Epithelial cell of proximal tubule (primary cell): Measurements from ENCODE around the gene PRPH2. TPM values are rescaled to one million over a fixed set of nuclear protein-coding genes. Genes with fewer than 3 reads are reported as not detected.

Experiments used
- DNase-seq: peaks from one replicate; pipeline ENCODE4 v3.0.0-alpha.2; 2011; ENCODE audit warnings: low read depth
- H3K4me3 ChIP-seq: 2 replicates; pipeline ENCODE4 v1.5.1; 2011; ENCODE audit warnings: low read depth, mild to moderate bottlenecking, low read length
- total RNA-seq: library from RNA; depleted of rRNA; stranded (reverse); fragments of >200 nt; gene quantifications from 2 replicates; pipeline ENCODE4 v1.2.3, GENCODE V29; 2015
- TF ChIP-seq, protein P1 (sequence below): conservative IDR thresholded peaks from 2 replicates; pipeline ENCODE4 v1.5.1; 2012; ENCODE audit warnings: low read depth, mild to moderate bottlenecking, low read length

PRPH2 gene
- total RNA-seq, 1 donor from 2014 or later: 1.6 TPM

DNA sequence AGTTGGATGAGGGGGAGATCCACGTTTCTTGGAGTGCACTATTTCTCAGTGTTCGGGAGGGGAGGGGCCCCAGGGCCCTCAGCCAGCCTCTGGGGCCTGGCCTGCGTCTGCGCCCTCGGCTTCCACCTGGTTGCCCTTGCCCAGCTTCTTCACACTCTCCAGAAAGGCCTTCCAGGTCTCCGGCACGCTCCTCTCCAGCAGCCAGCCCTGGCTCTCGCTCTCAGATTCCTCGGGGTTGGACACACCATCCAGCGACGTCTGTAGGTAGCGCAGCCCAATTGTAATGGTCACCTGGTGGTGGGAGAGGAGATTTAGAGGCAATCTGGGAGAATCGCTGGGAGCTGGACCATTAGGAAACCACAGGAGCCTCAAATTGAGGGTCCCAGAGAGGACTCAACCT is 24.2 kb downstream of the PRPH2 start:
- no peak overlapping the region for H3K4me3 ChIP-seq
- TF ChIP-seq, protein P1, sequence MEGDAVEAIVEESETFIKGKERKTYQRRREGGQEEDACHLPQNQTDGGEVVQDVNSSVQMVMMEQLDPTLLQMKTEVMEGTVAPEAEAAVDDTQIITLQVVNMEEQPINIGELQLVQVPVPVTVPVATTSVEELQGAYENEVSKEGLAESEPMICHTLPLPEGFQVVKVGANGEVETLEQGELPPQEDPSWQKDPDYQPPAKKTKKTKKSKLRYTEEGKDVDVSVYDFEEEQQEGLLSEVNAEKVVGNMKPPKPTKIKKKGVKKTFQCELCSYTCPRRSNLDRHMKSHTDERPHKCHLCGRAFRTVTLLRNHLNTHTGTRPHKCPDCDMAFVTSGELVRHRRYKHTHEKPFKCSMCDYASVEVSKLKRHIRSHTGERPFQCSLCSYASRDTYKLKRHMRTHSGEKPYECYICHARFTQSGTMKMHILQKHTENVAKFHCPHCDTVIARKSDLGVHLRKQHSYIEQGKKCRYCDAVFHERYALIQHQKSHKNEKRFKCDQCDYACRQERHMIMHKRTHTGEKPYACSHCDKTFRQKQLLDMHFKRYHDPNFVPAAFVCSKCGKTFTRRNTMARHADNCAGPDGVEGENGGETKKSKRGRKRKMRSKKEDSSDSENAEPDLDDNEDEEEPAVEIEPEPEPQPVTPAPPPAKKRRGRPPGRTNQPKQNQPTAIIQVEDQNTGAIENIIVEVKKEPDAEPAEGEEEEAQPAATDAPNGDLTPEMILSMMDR: no peak
- DNase-seq: no peak

DNA sequence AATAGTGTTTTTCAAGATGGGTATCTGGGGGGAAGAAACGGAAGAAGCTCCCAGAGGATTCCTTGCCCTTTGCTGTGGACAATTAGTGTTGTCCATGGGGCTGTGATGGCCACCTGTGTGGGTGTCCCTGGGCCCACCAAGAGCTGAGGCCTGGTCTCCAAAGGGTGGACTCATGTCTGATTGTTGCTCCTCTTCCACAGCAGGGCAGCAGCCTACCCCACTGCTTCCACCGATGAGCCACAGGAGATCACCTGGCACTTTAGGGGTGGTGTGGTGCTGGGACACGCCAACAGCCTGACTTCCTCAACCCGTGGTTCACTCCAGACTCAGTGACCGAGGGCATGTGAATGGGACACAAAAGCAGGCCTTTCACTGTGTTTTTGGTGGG is 25.1 kb downstream of the PRPH2 start:
- H3K4me3 ChIP-seq: no peak overlapping the region
- DNase-seq: no peak
- TF ChIP-seq, protein P1: no peak

DNA sequence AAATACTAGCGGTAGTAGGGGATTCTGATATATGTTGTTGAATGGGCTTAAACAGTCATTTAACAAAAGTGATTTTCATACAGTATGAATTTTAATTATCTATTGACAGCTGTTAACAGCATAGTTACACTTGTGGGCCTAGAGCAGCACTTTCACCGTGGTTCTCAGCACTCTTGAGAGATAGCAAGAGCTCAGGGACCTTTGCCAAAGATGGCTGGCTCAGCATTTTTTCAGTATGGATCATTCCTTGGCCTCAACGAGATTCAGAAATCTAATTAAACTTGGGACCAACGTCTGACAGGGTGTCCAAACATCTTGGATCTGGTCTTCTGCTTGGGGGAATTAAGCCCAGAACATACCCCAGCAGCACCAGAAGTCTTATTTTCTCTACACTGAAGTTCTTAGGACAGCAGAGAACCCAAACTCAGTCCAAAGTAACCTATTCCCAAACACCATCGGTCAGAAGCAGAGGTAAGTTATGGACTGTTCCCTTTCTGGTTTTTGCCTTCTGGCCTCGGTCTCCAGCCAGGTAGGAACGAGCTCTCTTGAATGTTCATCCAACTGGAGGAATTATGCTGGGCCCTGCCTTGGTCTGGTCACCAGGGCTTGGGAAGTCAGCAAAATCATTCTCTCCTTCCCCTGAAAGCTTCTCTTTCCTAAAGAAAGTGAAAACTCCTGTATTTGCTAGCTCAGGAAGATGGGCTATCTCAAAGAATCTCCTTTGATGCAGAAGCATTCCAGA is 25.7 kb downstream of the PRPH2 start:
- no peak for DNase-seq
- TF ChIP-seq, protein P1: no peak
- no peak overlapping the region for H3K4me3 ChIP-seq

DNA sequence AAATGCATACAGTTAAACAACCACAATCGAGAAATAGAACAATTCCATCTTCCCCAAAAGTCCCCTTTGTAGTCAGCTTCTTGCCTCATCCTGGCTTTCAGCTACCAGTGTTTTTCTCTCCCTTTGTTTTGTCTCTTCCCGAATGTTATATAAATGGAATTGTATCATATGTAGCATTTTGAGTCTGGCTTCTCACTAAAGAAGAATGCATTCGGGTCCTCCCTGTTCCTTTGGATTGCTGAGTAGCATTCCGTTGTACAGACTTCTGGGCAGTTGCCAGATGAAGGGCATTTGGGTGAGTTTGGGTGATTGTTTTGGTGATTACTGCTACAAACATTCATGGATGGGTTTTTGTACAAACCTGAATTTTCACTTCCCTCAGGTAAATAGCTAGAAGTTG is 27.8 kb downstream of the PRPH2 start:
- TF ChIP-seq, protein P1: no peak
- no peak for DNase-seq
- H3K4me3 ChIP-seq: no peak overlapping the region

DNA sequence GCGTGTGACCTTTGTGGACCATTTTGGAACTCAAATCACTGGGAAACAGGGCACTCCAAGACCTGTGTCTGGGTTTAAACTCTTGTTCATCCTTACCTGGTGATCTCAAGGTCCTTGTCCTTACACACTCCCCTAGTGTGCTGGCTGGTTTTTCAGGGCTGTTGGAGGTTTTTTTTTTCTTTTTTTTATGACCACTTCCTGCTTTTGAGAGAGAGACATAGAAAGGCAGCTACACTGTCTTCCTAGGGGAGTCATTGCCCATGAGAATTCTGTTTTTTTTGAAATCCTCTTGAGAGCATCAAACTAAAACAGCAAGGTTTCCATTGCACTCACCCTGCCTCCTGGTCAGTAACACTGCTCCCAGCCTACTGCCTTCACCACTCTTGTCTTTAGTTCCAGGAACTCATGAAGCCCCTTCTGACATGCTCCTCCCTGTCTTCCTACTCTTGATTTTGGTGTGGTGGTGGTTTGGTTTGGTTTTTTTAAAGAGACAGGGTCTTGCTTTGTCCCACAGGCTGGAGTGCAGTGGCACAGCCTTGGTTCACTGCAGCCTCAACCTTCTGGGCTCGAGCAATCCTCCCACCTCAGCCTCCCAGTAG is 28.6 kb downstream of the PRPH2 start:
- TF ChIP-seq, protein P1: no peak
- H3K4me3 ChIP-seq: no peak overlapping the region
- no peak for DNase-seq

DNA sequence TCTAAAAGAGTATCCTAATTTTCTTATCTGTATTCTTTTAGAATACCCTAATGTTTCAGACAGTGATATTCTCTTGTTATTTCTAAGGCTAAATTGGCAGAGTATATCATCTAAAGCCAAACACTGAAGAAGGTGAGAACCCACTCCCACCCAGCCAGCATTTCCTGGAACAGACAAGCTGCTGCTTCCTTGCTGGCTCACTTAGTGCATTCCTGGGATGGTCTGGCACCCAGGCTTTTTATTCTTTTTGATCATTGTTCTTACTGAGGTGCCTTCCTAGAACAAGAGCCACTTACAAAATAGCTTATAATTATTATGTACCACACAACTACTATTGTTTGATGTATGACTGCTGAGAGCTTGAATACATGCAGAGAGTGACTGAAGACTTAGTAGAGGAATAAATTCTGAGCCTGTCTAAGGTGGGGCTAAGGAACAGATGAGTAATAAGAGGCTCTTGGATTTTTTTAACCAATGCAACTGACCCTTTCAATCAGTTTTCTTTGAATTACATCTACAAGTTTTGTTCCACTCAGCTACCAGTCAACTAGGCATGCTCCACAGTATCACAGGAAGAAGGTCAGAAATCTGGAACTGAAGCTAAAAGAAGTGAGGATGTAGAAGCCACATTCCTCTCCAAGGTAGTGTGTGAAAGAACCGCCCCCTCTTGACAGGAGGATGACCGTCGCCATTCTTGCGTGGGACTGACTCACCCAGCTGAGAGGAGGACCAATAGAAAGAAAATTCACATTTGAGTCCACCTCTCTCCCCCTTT is 30.1 kb downstream of the PRPH2 start:
- DNase-seq: peak; percentile 62
- H3K4me3 ChIP-seq: no peak overlapping the region
- TF ChIP-seq, protein P1: peak; percentile 12
